Caco-2 (cell line): ENCODE measurements around the gene HP1BP3. TPM values are rescaled to one million over a fixed set of nuclear protein-coding genes. Genes with fewer than 3 reads are reported as not detected.

ENCODE experiments used
- BruUV-seq: library from RNA; stranded (reverse); fragments of 400-500 nt; replicated peaks from 2 replicates; lab custom pipeline; 2021; lab: Mats Ljungman, UMichigan
- CTCF ChIA-PET: fragments of 300-600 bp; sonication (Branson Sonifier 250); formaldehyde crosslinking; loops from one replicate; lab custom pipeline; 2022; ENCODE audit warnings: antibody characterized with exemption; lab: Charles Lee
- POLR2A ChIA-PET: fragments of 300-600 bp; sonication (Branson Sonifier 250); formaldehyde crosslinking; loops from one replicate; lab custom pipeline; 2022; ENCODE audit warnings: antibody characterized with exemption; lab: Charles Lee
- DNase-seq, 2 experiments: peaks; one replicate each; pipeline versions ENCODE4 v3.0.0 to v3.0.0-alpha.2; 2020 to 2022
- H3K27me3 ChIP-seq: replicated peaks from 2 replicates; pipeline ENCODE4 v1.6.0; 2011; ENCODE audit warnings: low read length; ENCODE audit not compliant: control insufficient read depth, insufficient read depth
- H3K36me3 ChIP-seq: 2 replicates; pipeline ENCODE4 v1.5.1; 2011; ENCODE audit warnings: low read length; ENCODE audit not compliant: control insufficient read depth, insufficient read depth
- H3K4me1 ChIP-seq: fragments of 250-450 bp; sonication (Bioruptor Pico); 2 replicates; pipeline ENCODE4 v1.5.1; 2020; ENCODE audit warnings: mild to moderate bottlenecking
- H3K4me3 ChIP-seq: 2 replicates; pipeline ENCODE4 v1.5.1; 2011; ENCODE audit warnings: low read depth, mild to moderate bottlenecking, control low read depth, low read length
- H3K9me3 ChIP-seq: fragments of 250-450 bp; sonication (Bioruptor Pico); 2 replicates; pipeline ENCODE4 v1.5.1; 2020; ENCODE audit warnings: mild to moderate bottlenecking, moderate library complexity
- H3K27ac Mint-ChIP-seq: one replicate; pipeline ENCODE4 v1.8.0; 2022; ENCODE audit warnings: mixed read lengths; ENCODE audit not compliant: unreplicated experiment
- H3K27me3 Mint-ChIP-seq: one replicate; pipeline ENCODE4 v1.8.0; 2022; ENCODE audit warnings: mixed read lengths; ENCODE audit not compliant: insufficient read depth, unreplicated experiment
- H3K36me3 Mint-ChIP-seq: one replicate; pipeline ENCODE4 v1.8.0; 2022; ENCODE audit warnings: mild to moderate bottlenecking, mixed read lengths; ENCODE audit not compliant: insufficient read depth, unreplicated experiment
- H3K4me1 Mint-ChIP-seq: one replicate; pipeline ENCODE4 v1.8.0; 2022; ENCODE audit warnings: low read depth, mixed read lengths; ENCODE audit not compliant: unreplicated experiment
- H3K4me3 Mint-ChIP-seq: one replicate; pipeline ENCODE4 v1.8.0; 2022; ENCODE audit warnings: mild to moderate bottlenecking, moderate library complexity, mixed read lengths; ENCODE audit not compliant: unreplicated experiment
- H3K9me3 Mint-ChIP-seq: one replicate; pipeline ENCODE4 v1.8.0; 2022; ENCODE audit warnings: mixed read lengths; ENCODE audit not compliant: unreplicated experiment
- intact Hi-C: fragments of 100-400 bp; cut with micrococcal nuclease; formaldehyde crosslinking; loops from one replicate; pipeline ENCODE4 v1.10.0; 2022; ENCODE audit not compliant: unreplicated experiment
- total RNA-seq: library from RNA; stranded (reverse); gene quantifications from 2 replicates; pipeline ENCODE4 v1.2.3, GENCODE V29; 2022
- TF ChIP-seq, protein P1 (sequence below), 2 experiments: fragments of 200-600 bp in 1 of 2; IDR thresholded peaks; 1 replicate in 1 of 2; 2 replicates in 1 of 2; pipeline versions ENCODE4 v1.5.1 to v1.8.0; 2011 to 2022; ENCODE audit warnings: antibody characterized with exemption in 1 of 2, control low read depth in 1 of 2, inconsistent platforms in 1 of 2, low read depth in 1 of 2, low read length in 1 of 2, mild to moderate bottlenecking in 1 of 2, moderate library complexity in 1 of 2; ENCODE audit not compliant: insufficient read depth in 1 of 2, severe bottlenecking in 1 of 2, unreplicated experiment in 1 of 2

The HP1BP3 gene
- total RNA-seq, 1 experiment from 2014 or later, result 240 TPM

DNA sequence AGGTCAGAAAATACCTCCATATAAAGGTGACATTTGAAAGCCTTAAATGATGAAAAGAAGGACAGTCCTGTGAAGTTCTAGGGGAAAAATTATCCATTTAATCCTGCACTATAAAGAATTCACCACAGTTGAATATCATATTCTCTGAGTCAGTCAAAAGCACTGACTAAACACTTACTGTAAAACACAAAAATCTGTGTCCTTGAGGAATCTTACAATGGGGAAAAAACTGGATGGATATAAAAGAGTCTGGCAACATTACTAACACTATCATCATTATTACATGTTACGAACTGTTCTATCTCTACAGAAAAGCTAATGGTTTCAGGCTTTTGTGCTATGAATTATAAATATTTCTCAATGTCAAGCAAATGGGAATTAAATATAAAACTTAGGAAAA lies 42.4 kb upstream of the HP1BP3 start:
- no peaks in the 10 kb centered on the region for H3K9me3 ChIP-seq
- no peaks in the 10 kb centered on the region for H3K4me1 ChIP-seq
- BruUV-seq, result no TSS peak
- Mint-ChIP-seq H3K4me1 (no peaks in the 10 kb centered on the region), H3K36me3 (peaks cover 21% of the 10 kb centered on the region), H3K27me3 (no peaks in the 10 kb centered on the region), H3K9me3 (no peaks in the 10 kb centered on the region), H3K4me3 (no peak overlapping the region), H3K27ac (no peak overlapping the region)
- TF ChIP-seq, protein P1, sequence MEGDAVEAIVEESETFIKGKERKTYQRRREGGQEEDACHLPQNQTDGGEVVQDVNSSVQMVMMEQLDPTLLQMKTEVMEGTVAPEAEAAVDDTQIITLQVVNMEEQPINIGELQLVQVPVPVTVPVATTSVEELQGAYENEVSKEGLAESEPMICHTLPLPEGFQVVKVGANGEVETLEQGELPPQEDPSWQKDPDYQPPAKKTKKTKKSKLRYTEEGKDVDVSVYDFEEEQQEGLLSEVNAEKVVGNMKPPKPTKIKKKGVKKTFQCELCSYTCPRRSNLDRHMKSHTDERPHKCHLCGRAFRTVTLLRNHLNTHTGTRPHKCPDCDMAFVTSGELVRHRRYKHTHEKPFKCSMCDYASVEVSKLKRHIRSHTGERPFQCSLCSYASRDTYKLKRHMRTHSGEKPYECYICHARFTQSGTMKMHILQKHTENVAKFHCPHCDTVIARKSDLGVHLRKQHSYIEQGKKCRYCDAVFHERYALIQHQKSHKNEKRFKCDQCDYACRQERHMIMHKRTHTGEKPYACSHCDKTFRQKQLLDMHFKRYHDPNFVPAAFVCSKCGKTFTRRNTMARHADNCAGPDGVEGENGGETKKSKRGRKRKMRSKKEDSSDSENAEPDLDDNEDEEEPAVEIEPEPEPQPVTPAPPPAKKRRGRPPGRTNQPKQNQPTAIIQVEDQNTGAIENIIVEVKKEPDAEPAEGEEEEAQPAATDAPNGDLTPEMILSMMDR (IDR thresholded peaks at IDR 0.05; ENCODE audit: insufficient read depth in 1 of 2, low read depth in 1 of 2, low read length in 1 of 2, severe bottlenecking in 1 of 2, unreplicated experiment in 1 of 2), result no peak
- H3K4me3 ChIP-seq, result no peak overlapping the region
- no peaks in the 10 kb centered on the region for H3K27me3 ChIP-seq
- ChIA-PET POLR2A (no interaction called here), CTCF (no interaction called here)
- H3K36me3 ChIP-seq, result no peaks in the 10 kb centered on the region
- DNase-seq, result no peak
- intact Hi-C loops, result no loop called here

DNA sequence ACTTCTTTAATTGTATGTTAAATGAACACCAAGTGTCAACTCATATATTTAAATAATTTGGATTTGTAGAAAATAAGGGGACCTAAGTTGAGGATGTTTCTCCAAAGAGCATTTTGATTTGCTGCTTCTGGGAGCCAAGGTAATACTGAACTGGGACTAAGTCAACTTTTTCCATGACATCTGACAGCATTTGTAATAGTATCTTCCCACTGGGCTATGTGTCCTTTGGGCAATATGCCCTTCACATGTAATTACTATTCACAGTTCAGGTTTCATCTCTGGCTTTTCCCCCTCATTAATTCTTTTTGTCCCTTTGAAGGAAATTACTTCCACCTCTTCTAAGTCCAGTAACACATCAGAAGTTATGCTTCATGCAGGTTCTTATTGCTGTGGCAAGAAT lies 36.7 kb upstream of the HP1BP3 start:
- H3K4me1 ChIP-seq, result no peaks in the 10 kb centered on the region
- H3K27ac Mint-ChIP-seq, result no peak overlapping the region
- peaks cover 20% of the 10 kb centered on the region for H3K36me3 Mint-ChIP-seq
- POLR2A ChIA-PET, result no interaction called here
- intact Hi-C loops, result no loop called here
- CTCF ChIA-PET, result no interaction called here
- H3K4me3 Mint-ChIP-seq, result no peak overlapping the region
- TF ChIP-seq, protein P1 (IDR thresholded peaks at IDR 0.05; ENCODE audit: insufficient read depth in 1 of 2, low read depth in 1 of 2, low read length in 1 of 2, severe bottlenecking in 1 of 2, unreplicated experiment in 1 of 2), result no peak
- no peaks in the 10 kb centered on the region for H3K27me3 ChIP-seq
- H3K4me1 Mint-ChIP-seq, result no peaks in the 10 kb centered on the region
- H3K9me3 Mint-ChIP-seq, result no peaks in the 10 kb centered on the region
- no peaks in the 10 kb centered on the region; the same call in 1 of the 2 replicates for H3K36me3 ChIP-seq
- DNase-seq, result no peak
- no TSS peak for BruUV-seq
- no peaks in the 10 kb centered on the region for H3K9me3 ChIP-seq
- H3K4me3 ChIP-seq, result no peak overlapping the region
- H3K27me3 Mint-ChIP-seq, result no peaks in the 10 kb centered on the region

DNA sequence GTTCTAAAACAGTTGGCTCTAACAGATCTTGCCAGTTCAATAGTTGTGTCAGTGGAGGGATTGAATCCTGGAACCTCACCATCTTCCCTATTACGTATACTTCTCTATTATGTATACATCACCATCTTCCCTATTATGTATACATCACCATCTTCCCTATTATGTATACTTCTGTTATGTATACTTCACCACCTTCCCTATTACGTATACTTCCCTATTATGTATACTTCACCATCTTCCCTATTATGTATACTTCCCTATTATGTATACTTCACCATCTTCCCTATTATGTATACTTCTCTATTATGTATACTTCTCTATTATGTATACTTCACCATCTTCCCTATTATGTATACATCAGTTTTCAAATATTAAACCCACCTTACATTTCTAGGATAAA lies 34.4 kb upstream of the HP1BP3 start:
- no peak overlapping the region for H3K27ac Mint-ChIP-seq
- intact Hi-C loops, result no loop called here
- Histone ChIP-seq H3K27me3 (no peaks in the 10 kb centered on the region), H3K36me3 (no peaks in the 10 kb centered on the region; the same call in none of the 2 replicates), H3K4me3 (no peak overlapping the region), H3K4me1 (no peaks in the 10 kb centered on the region), H3K9me3 (no peaks in the 10 kb centered on the region)
- no peaks in the 10 kb centered on the region for H3K27me3 Mint-ChIP-seq
- H3K36me3 Mint-ChIP-seq, result peaks cover 24% of the 10 kb centered on the region
- TF ChIP-seq, protein P1 (IDR thresholded peaks at IDR 0.05; ENCODE audit: insufficient read depth in 1 of 2, low read depth in 1 of 2, low read length in 1 of 2, severe bottlenecking in 1 of 2, unreplicated experiment in 1 of 2), result no peak
- H3K4me1 Mint-ChIP-seq, result no peaks in the 10 kb centered on the region
- H3K9me3 Mint-ChIP-seq, result no peaks in the 10 kb centered on the region
- CTCF ChIA-PET, result no interaction called here
- no peak for DNase-seq
- no TSS peak for BruUV-seq
- H3K4me3 Mint-ChIP-seq, result no peak overlapping the region
- POLR2A ChIA-PET, result no interaction called here
